ENCODE results near the gene MYO7B. TPM values are rescaled to one million over a fixed set of nuclear protein-coding genes. Genes with fewer than 3 reads are reported as not detected.

The MYO7B gene
- total RNA-seq, 1 donor from 2014 or later, result 1.5 TPM

GRCh38 chr2:127678531-127678930, 143.0 kb downstream of the MYO7B start:
- DNase-seq (ENCODE audit: low read depth, low spot score), result no peak

DNA sequence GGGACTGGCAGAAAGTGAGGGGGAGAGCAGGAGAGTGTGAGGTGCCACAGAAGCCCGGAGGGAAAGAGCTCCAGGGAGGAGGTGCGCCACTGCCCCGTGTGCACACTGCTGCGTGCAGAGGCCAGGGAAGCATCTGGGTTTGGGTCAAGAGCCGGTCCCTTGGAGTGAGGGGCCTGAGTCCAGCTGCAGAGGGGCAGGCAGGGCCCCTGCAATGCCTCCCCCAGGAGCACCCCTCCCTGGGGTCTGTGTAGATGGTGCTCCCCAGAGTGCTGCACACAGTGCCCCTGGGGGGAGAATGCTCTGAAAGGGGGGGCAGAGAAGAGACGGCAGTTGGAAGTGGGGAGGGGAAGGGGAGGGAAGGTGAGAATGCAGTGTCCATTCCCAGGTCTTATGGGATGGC, 143.5 kb downstream of the MYO7B start:
- DNase-seq (ENCODE audit: low read depth, low spot score), result no peak

- no peak for DNase-seq (ENCODE audit: low read depth, low spot score)
Measured at GRCh38 chr2:127679680-127680361, 144.3 kb downstream of the MYO7B start.

DNA sequence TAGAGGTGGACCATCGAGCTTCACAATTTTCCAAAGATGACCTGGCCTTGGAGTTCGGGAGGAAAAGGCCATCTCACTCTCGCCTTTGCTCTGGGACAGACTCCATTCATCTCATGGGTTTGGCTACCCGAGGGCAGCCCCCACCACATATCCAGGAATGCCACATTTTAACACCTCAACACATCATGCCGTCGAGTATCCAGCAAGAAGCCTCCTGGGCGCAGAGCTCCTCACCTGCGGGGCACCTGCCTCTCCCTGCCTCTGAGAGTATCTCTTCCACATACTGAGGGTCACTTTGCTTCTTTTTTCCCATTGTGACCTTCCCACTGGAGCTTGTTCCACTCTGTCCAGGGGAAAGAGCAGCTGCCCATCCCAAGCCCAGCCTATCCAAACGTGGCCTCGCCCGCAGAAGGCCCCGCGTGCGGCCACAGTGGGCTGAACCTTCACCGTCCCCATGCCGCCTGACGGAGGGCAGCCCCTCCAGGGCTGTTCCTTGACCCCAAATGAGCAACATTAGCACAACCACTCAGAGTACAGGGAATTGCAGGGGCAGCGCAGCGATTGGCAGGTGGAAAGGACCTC, 145.3 kb downstream of the MYO7B start:
- DNase-seq (ENCODE audit: low read depth, low spot score), result no peak

- no peak for DNase-seq (ENCODE audit: low read depth, low spot score)
Measured at GRCh38 chr2:127681288-127681804, 145.9 kb downstream of the MYO7B start.

DNA sequence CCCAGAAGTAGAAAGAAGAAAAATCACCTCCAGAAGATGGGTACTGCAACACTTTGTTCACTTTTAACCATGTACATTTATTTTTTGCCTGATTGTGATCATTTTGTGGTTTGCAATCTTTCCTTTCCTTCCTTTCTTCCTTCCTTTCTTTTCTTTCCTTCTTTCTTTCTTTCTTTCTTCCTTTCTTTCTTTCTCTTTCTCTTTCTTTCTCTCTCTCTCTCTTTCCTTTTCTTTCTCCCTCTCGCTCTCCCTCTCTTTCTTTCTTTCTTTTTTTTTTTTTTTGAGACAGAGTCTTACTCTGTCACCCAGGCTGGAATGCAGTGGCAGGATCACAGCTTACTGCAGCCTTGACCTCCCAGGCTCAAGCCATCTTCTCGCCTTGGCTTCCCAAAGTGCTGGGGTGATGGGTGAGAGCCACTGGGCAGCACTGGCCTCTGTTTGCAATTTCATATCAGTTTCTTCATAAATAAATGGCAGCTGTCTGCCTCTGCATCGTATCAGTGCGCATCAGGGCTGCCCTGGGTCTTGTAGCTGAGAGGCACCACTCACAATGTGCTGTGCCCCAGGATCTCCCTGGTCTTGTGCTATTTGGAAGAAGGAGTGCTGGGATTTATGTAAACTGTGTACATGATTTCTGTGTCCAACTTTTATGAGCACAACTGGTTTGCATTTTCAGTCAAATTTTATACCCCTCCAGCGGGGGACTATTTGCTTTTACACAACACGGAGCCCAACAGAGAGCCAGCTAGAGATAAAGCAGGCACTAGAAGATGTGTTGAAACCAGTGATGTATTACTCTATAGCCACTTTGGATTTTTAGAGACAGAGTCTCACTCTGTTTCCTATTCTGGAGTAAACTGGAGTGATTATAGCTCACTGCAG, 146.7 kb downstream of the MYO7B start:
- DNase-seq (ENCODE audit: low read depth, low spot score), result no peak

DNA sequence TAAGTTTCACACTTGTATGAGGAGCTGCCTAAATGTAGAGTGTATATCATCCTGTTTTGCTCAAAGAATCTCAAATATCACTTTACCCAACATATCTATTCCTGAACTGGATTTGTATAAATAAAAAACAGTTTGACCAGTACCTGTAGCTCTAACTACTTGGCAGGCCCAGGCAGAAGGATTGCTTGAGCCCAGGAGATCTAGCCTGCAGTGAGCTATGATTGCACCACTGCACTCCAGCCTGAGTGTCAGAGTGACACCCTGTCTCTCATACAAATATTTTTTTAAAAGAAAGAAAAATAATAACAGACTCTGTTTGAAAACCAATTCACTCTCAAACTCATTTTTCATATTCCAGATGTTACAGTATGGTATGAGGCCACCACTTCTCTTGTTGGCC, 147.6 kb downstream of the MYO7B start:
- DNase-seq (ENCODE audit: low read depth, low spot score), result no peak

DNA sequence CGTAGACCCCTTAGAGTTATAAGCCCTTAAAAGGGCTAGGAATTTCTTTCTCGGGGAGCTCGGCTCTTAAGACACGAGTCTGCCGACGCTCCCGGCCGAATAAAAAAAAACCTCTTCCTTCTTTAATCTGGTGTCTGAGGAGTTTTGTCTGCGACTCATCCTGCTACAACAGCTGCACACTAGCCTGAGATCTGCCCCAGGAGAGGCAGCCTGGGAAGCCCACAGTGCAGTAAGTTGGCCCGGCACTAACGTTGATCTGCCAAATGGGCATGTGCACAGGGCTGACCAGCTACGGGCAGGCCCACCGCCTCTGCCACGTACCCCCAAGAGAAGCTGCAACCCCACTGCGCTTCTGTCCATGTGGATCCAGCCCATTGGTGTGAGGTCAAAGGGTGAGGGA, 148.3 kb downstream of the MYO7B start:
- DNase-seq (ENCODE audit: low read depth, low spot score), result no peak

- no peak for DNase-seq (ENCODE audit: low read depth, low spot score)
Measured at GRCh38 chr2:127685410-127686080, 150.1 kb downstream of the MYO7B start.

Other genes with a start within 250 kb of the MYO7B start
- gene ERCC3, start 241.5 kb upstream of the MYO7B start, total RNA-seq, result 35.1 and 52.4 TPM in 2 replicates
- gene MAP3K2, start 147.7 kb upstream of the MYO7B start, total RNA-seq, result 16.9 and 25.2 TPM in 2 replicates
- not detected in 2 replicates for gene PROC, start 117.3 kb upstream of the MYO7B start, total RNA-seq
- gene IWS1, start 9.2 kb upstream of the MYO7B start, total RNA-seq, result 37.9 and 46.8 TPM in 2 replicates
- not detected in 2 replicates for gene GPR17, start 110.5 kb downstream of the MYO7B start, total RNA-seq
- gene LIMS2, start 139.8 kb downstream of the MYO7B start, total RNA-seq, result 5.7 and 12.4 TPM in 2 replicates
- gene SFT2D3, start 165.8 kb downstream of the MYO7B start, total RNA-seq, result 2.5 and 4.8 TPM in 2 replicates

Data from pulmonary artery endothelial cell (primary cell).